GM12878 (cell line): Measurements from ENCODE around the gene E2F7. TPM values are rescaled to one million over a fixed set of nuclear protein-coding genes. Genes with fewer than 3 reads are reported as not detected.

Source experiments
- ATAC-seq: fragments of 200-7000 bp; cut with Tn5 transposase; 3 replicates; pipeline ENCODE4 v1.9.1; 2020; ENCODE audit warnings: mild to moderate bottlenecking, moderate library complexity
- BruUV-seq: library from RNA; stranded (reverse); fragments of 400-500 nt; replicated peaks from 2 replicates; lab custom pipeline; 2021; lab: Mats Ljungman, UMichigan
- CTCF ChIA-PET: fragments of 300-600 bp; sonication (Branson Sonifier 250); formaldehyde crosslinking; extraction: SDS; loops from one replicate; lab custom pipeline; 2021; ENCODE audit warnings: inconsistent platforms; lab: Yijun Ruan, JAX
- POLR2A ChIA-PET: fragments of 350-600 bp; formaldehyde crosslinking; extraction: SDS; loops from one replicate; lab custom pipeline; 2021; ENCODE audit warnings: inconsistent platforms; lab: Charles Lee
- RAD21 ChIA-PET: fragments of 300-600 bp; sonication (Branson Sonifier 250); formaldehyde crosslinking; loops from one replicate; lab custom pipeline; 2023; ENCODE audit warnings: antibody characterized with exemption; ENCODE audit not compliant: unreplicated experiment; lab: Charles Lee
- SMC1A ChIA-PET: fragments of 300-600 bp; sonication (Branson Sonifier 250); formaldehyde crosslinking; loops from one replicate; lab custom pipeline; 2023; ENCODE audit not compliant: unreplicated experiment, uncharacterized antibody; lab: Charles Lee
- DNase-seq: peaks from one replicate; pipeline ENCODE4 v3.0.0-alpha.2; 2011; ENCODE audit warnings: low read depth, low spot score
- FAIRE-seq: peaks from 3 replicates; lab custom pipeline; 2011; peaks lifted over from hg19 to GRCh38; lab: Jason Lieb, UNC
- H2AFZ ChIP-seq: 2 replicates; pipeline ENCODE4 v1.6.0; 2011; ENCODE audit warnings: low read depth, low read length, control low read depth; ENCODE audit not compliant: control insufficient read depth
- H3K27ac ChIP-seq: 2 replicates; pipeline ENCODE4 v1.5.1; 2011; ENCODE audit warnings: control low read depth; ENCODE audit not compliant: control insufficient read depth, insufficient read depth
- H3K27me3 ChIP-seq, 2 experiments: replicated peaks in 1 of 2; 2 replicates each; pipeline versions ENCODE4 v1.6.0 to v1.6.1; 2011; ENCODE audit warnings: low read length in 1 of 2; ENCODE audit not compliant: control insufficient read depth in 2 of 2, insufficient read depth in 2 of 2
- H3K36me3 ChIP-seq, 2 experiments: 2 replicates each; pipeline ENCODE4 v1.5.1; 2011; ENCODE audit warnings: low read length in 1 of 2; ENCODE audit not compliant: control insufficient read depth in 2 of 2, insufficient read depth in 2 of 2
- H3K4me1 ChIP-seq: 2 replicates; pipeline ENCODE4 v1.6.1; 2011; ENCODE audit warnings: mild to moderate bottlenecking, low read length, moderate library complexity, mixed read lengths; ENCODE audit not compliant: control insufficient read depth, insufficient read depth
- H3K4me2 ChIP-seq: 2 replicates; pipeline ENCODE4 v1.6.0; 2011; ENCODE audit warnings: control low read depth; ENCODE audit not compliant: control insufficient read depth, insufficient read depth
- H3K4me3 ChIP-seq: fragments of 200-600 bp; sonication (generic); 2 replicates; pipeline ENCODE4 v1.5.1; 2016
- H3K79me2 ChIP-seq: 2 replicates; pipeline ENCODE4 v1.6.0; 2011; ENCODE audit warnings: low read length; ENCODE audit not compliant: control insufficient read depth, insufficient read depth
- H3K9ac ChIP-seq: 2 replicates; pipeline ENCODE4 v1.8.0; 2011; ENCODE audit warnings: low read length, control low read depth, mixed read lengths; ENCODE audit not compliant: control insufficient read depth, insufficient read depth
- H3K9me3 ChIP-seq: replicated peaks from 3 replicates; pipeline ENCODE4 v1.5.1; 2011; ENCODE audit warnings: mild to moderate bottlenecking, low read length; ENCODE audit not compliant: control insufficient read depth, insufficient read depth
- H4K20me1 ChIP-seq: 2 replicates; pipeline ENCODE4 v1.6.0; 2011; ENCODE audit not compliant: control insufficient read depth, insufficient read depth
- CHD1 ChIP-seq: IDR thresholded peaks from 2 replicates; pipeline ENCODE4 v1.6.1; 2012; ENCODE audit warnings: low read depth, low read length, improper control_type of control experiment
- KAT2A ChIP-seq: conservative IDR thresholded peaks from 2 replicates; pipeline ENCODE4 v1.6.1; 2011; ENCODE audit warnings: low read depth, low read length; ENCODE audit not compliant: control insufficient read depth
- RAD51 ChIP-seq: fragments of 450-650 bp; IDR thresholded peaks from 2 replicates; pipeline ENCODE4 v1.6.1; 2016; ENCODE audit warnings: moderate library complexity, mild to moderate bottlenecking, inconsistent platforms
- RELA ChIP-seq: fragments of 450-650 bp; IDR thresholded peaks from 2 replicates; pipeline ENCODE4 v1.8.0; 2014; ENCODE audit warnings: borderline replicate concordance; ENCODE audit not compliant: partially characterized antibody
- SREBF1 ChIP-seq: IDR thresholded peaks from 2 replicates; pipeline ENCODE4 v1.6.1; 2012; ENCODE audit warnings: mild to moderate bottlenecking, low read length
- TAF1 ChIP-seq: IDR thresholded peaks from 2 replicates; pipeline ENCODE4 v1.6.1; 2011; ENCODE audit warnings: mild to moderate bottlenecking, low read depth, low read length, borderline replicate concordance
- WGBS: methylation state at CpG from one replicate; pipeline ENCODE4 v1.1.6; 2016; ENCODE audit warnings: low lambda C conversion rate; ENCODE audit not compliant: insufficient replicate concordance, insufficient coverage; ENCODE audit errors: missing lambda C conversion rate; 5-methylcytosine and 5-hydroxymethylcytosine counted together
- in situ Hi-C: fragments of 300-500 bp; cut with MboI; formaldehyde crosslinking; loops from 9 replicates; pipeline ENCODE4 v1.14.3; 2018; ENCODE audit warnings: mixed read lengths
- intact Hi-C: fragments of 100-400 bp; cut with micrococcal nuclease; formaldehyde crosslinking; loops from one replicate; pipeline ENCODE4 v1.14.2; 2022; ENCODE audit not compliant: unreplicated experiment
- polyA plus RNA-seq, 11 experiments: library from polyadenylated mRNA; depleted of rRNA in 4 of 11; unstranded in 6 of 11; stranded (reverse) in 5 of 11; fragments of >200 nt; fragmentation: Nextera tagmentation in 4 of 11; fragmentation: Illumina TruSeq in 1 of 11; extraction: Ambion mirVana in 4 of 11; extraction: Trizol in 1 of 11; gene quantifications; 1 replicate in 1 of 11; 2 replicates in 10 of 11; pipeline versions ENCODE4 v1.2.1 to v1.2.3, GENCODE V29; 2011 to 2016; ENCODE audit warnings: inconsistent platforms in 2 of 11, missing spikeins in 2 of 11, low read depth in 1 of 11
- total RNA-seq, 4 experiments: library from RNA; depleted of rRNA in 3 of 4; stranded (reverse); fragments of >200 nt in 3 of 4; fragmentation: Illumina TruSeq in 1 of 4; extraction: Trizol in 1 of 4; gene quantifications; 2 replicates each; pipeline versions ENCODE4 v1.2.1 to v1.2.3, GENCODE V29; 2013 to 2021
- TF ChIP-seq, protein P1 (sequence below): fragments of 450-650 bp; IDR thresholded peaks from 2 replicates; pipeline ENCODE4 v1.6.1; 2017; ENCODE audit warnings: mild to moderate bottlenecking, moderate library complexity
- TF ChIP-seq, protein P2 (sequence below): fragments of 450-650 bp; formaldehyde crosslinking; IDR thresholded peaks from 2 replicates; pipeline ENCODE4 v1.5.0; 2022; ENCODE audit warnings: mild to moderate bottlenecking, missing genetic modification characterization
- TF ChIP-seq, protein P3 (sequence below): IDR thresholded peaks from 2 replicates; pipeline ENCODE4 v1.6.1; 2012; ENCODE audit warnings: mild to moderate bottlenecking, low read depth, low read length

Gene E2F7
- total and polyA plus RNA-seq, 10 of the 15 experiments (the other 5 are each of a cell fraction or from before 2014, with no cell fraction given) = 5.6 to 32.1 (median 19.9) TPM

DNA sequence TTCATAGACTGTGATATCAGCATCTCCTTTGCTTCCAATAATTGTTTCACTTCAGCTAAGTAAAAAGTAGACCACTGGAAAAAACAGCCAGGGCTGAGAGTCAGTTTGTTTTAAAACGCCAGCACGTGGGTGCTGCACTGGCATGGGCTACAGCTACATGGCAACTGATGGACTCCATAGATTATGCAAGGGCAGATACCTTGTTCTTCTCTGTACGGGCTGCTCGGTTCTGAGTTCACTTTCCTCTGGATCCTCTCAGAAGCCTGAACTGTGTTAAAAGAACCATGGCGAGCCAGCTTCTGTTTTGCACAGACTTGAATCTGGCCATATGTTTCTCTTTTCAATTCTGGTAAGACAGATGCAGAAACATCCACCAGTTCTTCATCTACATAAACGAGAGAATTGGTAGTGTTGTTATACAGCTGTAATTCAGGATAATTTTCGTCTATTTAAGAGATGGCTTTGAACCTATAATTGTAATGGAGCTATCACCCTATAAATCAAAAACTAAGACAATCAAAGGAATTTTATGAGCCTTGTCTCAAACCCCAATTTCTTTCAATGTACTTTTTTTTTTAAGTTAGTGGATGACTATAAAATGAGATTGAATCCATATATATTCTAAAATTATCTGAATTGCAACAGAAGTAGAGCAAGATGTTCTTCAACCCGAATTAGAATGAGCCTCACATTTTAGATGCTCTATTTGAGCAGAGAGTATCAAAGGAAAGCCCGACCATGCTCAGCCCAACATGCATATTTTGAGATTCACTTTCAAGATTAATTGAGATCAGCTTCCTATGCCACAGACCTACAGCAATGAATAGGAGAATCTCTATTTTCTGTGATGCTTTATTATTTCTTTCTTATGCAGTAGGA, 31.5 kb downstream of the E2F7 start (continued):
- no peak for TF ChIP-seq TAF1

DNA sequence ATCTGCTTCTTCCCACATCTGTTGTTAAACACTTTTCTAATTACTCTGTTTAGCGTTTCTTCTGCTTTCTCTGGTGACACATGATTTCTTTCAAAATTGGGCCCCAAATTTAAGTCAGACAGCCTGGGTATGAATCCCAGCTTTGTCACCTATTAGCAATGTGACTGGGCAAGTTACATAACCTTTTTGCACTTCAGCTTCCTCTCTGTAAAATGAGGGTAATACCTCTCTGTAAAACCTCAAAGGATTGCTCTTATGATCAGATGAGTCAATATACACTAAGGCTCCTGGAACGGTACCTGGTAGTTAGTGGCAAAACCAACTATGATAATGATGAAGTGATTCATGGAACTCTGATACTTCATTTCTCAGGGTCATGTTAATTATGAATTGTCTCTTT, 33.0 kb downstream of the E2F7 start:
- ChIA-PET CTCF (interaction anchor here (1.4 to 2.9 kb wide), 2 partner anchors 17 to 21 kb away, joined by 5 to 10 read pairs; no protein-coding TSS in a partner anchor), RAD21 (interaction anchor here (1.4 kb wide), 1 partner anchor 11 kb away, joined by 5 read pairs; no protein-coding TSS in a partner anchor), SMC1A (interaction anchor here (0.9 to 1.3 kb wide), 3 partner anchors 9 to 22 kb away, joined by 3 read pairs; no protein-coding TSS in a partner anchor), POLR2A (no interaction called here)
- Histone ChIP-seq H3K4me3 (no peak overlapping the region), H3K4me1 (no peaks in the 10 kb centered on the region), H3K9me3 (no peaks in the 10 kb centered on the region), H3K9ac (no peak overlapping the region), H2AFZ (no peak overlapping the region), H3K4me2 (no peak overlapping the region), H3K27ac (no peak overlapping the region), H4K20me1 (no peaks in the 10 kb centered on the region), H3K27me3 (no peaks in the 10 kb centered on the region), H3K79me2 (no peaks in the 10 kb centered on the region), H3K36me3 (peaks cover 11 to 19% of the 10 kb centered on the region in 2 experiments)
- in situ Hi-C loops = no loop called here
- DNase-seq (no peak), FAIRE-seq (no peak), ATAC-seq (no peak)
- BruUV-seq = no TSS peak
- 0% methylated on average over 2 of the region's 2 CpGs for WGBS
- intact Hi-C loops = no loop called here
- TF ChIP-seq, protein P1, sequence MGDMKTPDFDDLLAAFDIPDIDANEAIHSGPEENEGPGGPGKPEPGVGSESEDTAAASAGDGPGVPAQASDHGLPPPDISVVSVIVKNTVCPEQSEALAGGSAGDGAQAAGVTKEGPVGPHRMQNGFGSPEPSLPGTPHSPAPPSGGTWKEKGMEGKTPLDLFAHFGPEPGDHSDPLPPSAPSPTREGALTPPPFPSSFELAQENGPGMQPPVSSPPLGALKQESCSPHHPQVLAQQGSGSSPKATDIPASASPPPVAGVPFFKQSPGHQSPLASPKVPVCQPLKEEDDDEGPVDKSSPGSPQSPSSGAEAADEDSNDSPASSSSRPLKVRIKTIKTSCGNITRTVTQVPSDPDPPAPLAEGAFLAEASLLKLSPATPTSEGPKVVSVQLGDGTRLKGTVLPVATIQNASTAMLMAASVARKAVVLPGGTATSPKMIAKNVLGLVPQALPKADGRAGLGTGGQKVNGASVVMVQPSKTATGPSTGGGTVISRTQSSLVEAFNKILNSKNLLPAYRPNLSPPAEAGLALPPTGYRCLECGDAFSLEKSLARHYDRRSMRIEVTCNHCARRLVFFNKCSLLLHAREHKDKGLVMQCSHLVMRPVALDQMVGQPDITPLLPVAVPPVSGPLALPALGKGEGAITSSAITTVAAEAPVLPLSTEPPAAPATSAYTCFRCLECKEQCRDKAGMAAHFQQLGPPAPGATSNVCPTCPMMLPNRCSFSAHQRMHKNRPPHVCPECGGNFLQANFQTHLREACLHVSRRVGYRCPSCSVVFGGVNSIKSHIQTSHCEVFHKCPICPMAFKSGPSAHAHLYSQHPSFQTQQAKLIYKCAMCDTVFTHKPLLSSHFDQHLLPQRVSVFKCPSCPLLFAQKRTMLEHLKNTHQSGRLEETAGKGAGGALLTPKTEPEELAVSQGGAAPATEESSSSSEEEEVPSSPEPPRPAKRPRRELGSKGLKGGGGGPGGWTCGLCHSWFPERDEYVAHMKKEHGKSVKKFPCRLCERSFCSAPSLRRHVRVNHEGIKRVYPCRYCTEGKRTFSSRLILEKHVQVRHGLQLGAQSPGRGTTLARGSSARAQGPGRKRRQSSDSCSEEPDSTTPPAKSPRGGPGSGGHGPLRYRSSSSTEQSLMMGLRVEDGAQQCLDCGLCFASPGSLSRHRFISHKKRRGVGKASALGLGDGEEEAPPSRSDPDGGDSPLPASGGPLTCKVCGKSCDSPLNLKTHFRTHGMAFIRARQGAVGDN = no peak
- no peak for TF ChIP-seq RELA
- TF ChIP-seq CHD1 = no peak
- TF ChIP-seq, protein P2, sequence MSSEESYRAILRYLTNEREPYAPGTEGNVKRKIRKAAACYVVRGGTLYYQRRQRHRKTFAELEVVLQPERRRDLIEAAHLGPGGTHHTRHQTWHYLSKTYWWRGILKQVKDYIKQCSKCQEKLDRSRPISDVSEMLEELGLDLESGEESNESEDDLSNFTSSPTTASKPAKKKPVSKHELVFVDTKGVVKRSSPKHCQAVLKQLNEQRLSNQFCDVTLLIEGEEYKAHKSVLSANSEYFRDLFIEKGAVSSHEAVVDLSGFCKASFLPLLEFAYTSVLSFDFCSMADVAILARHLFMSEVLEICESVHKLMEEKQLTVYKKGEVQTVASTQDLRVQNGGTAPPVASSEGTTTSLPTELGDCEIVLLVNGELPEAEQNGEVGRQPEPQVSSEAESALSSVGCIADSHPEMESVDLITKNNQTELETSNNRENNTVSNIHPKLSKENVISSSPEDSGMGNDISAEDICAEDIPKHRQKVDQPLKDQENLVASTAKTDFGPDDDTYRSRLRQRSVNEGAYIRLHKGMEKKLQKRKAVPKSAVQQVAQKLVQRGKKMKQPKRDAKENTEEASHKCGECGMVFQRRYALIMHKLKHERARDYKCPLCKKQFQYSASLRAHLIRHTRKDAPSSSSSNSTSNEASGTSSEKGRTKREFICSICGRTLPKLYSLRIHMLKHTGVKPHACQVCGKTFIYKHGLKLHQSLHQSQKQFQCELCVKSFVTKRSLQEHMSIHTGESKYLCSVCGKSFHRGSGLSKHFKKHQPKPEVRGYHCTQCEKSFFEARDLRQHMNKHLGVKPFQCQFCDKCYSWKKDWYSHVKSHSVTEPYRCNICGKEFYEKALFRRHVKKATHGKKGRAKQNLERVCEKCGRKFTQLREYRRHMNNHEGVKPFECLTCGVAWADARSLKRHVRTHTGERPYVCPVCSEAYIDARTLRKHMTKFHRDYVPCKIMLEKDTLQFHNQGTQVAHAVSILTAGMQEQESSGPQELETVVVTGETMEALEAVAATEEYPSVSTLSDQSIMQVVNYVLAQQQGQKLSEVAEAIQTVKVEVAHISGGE (CRISPR knock-in tag) = no peak
- TF ChIP-seq SREBF1 = no peak
- TF ChIP-seq RAD51 = no peak
- no peak for TF ChIP-seq KAT2A
- TF ChIP-seq, protein P3, sequence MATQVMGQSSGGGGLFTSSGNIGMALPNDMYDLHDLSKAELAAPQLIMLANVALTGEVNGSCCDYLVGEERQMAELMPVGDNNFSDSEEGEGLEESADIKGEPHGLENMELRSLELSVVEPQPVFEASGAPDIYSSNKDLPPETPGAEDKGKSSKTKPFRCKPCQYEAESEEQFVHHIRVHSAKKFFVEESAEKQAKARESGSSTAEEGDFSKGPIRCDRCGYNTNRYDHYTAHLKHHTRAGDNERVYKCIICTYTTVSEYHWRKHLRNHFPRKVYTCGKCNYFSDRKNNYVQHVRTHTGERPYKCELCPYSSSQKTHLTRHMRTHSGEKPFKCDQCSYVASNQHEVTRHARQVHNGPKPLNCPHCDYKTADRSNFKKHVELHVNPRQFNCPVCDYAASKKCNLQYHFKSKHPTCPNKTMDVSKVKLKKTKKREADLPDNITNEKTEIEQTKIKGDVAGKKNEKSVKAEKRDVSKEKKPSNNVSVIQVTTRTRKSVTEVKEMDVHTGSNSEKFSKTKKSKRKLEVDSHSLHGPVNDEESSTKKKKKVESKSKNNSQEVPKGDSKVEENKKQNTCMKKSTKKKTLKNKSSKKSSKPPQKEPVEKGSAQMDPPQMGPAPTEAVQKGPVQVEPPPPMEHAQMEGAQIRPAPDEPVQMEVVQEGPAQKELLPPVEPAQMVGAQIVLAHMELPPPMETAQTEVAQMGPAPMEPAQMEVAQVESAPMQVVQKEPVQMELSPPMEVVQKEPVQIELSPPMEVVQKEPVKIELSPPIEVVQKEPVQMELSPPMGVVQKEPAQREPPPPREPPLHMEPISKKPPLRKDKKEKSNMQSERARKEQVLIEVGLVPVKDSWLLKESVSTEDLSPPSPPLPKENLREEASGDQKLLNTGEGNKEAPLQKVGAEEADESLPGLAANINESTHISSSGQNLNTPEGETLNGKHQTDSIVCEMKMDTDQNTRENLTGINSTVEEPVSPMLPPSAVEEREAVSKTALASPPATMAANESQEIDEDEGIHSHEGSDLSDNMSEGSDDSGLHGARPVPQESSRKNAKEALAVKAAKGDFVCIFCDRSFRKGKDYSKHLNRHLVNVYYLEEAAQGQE = no peak
